T-helper 2 cell (primary cell): ENCODE results near the gene TBC1D7.

Experiments used
- DNase-seq, 5 experiments: peaks; one replicate each; pipeline versions ENCODE4 v3.0.0 to v3.0.0-alpha.2; 2012 to 2022

TBC1D7 gene

GRCh38 chr6:13267142-13267651 lies 61.1 kb downstream of the TBC1D7 start:
- no peak for DNase-seq

DNA sequence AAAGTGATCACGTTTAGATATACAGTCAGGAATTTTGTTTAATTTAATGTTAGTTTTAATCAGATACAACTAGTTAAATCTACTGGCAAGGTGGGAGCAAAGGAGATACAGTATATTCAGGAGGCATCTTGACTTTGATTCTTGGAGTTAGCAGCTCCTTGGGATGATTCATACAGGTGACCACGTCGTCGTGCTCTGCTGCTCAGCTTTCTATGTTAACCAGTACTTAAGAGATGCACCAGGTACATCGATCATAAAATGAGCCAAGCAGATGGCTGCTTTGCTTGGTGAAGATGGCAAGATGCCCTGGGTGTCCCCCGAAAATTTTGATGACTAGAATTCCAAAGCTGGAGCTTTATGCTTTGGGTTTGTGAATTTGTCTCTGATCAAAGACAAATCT lies 64.7 kb downstream of the TBC1D7 start:
- no peak for DNase-seq

DNA sequence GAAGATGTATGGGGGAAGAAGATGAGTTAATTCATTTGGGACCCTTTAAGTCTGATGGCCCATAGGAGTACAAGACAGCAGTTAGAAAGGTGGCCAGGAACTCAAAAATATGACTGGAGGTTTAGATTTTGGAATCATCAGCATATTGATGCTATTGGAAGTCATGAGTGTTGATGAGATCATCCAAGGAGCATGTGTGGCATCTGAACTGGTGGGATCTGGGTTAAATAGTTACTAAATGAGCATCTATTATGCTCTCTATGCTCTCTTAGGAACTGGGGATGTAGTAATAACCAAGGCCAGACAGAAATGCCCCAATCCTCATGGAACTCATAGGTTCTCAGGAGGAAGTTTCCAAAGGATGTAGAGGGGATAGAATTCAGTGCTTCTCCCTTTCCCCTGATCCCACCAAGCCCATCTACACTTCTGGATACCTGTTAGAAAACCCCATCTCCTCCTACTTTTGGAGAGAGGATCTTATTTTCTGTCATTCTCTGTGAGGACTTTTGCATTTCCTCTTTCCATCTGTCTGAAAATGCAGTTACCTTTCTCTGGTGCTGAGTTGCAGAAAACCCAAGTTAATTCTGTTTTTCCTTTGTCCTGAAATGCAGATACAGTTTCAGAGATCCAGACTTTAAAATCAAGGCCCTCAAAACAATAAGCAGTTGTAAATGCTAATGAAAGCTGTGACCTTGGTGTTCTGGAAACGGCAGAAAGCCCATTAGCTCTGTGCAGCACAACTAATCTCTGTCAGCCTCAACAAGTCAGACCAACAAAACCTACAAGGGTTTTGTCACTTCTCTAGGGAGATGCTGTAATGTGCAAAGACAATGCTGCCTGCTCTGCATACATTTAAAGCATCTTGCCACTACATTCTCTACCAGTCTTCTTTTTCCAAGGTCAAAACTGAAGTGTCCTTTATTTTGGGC lies 65.8 kb downstream of the TBC1D7 start:
- DNase-seq, result no peak

DNA sequence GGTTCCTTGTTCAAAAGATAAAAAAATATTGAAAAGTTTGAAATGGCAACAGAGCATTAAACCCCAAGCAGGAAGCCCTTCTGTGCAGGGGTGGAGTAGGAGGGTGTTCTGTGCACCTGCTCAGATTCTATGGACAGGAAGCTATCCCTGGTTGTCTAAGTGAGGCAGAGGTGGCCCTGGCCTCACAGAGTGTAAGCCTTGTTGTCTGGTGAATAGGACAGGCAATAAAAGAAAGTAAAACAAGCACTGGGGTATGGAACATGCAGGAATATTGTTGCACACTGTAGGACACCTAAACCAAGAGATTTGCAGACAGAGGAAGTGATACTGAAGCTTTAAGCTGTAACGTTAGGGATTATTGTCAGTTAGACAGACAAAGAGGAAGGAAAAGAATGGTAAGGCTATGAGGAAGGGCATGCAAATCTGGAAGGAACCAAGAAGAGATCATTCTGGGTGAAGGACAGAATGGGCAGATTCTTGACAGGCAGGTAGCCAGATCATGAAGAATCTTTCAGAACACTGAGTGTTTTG lies 66.8 kb downstream of the TBC1D7 start:
- peak in 1 of 5 experiments; percentile 29 for DNase-seq

GRCh38 chr6:13260831-13261230 lies 67.5 kb downstream of the TBC1D7 start:
- DNase-seq, result no peak

DNA sequence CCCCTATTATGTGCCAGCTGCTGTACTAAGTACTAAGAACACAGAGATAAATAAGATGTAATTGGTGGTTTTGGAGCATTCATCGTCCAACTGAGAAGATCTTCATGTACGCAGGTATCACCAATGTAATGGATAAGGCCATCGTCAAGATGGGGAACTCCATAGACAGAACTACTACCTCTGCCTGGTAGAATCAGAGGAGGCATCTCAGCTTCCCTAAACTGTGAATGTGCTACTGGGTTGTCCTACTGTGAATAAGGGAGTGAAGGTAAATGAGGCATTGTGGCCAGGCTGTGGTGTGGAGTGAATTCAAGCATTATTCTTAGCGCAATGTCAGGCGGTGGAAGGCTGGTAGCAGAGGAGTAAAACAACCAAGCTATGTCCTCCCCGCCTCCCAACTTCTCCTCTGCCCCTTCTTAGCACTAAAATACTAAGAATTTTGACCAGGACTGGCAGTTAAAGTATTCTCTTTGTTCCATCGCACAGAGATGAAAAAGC lies 68.2 kb downstream of the TBC1D7 start:
- no peak for DNase-seq

DNA sequence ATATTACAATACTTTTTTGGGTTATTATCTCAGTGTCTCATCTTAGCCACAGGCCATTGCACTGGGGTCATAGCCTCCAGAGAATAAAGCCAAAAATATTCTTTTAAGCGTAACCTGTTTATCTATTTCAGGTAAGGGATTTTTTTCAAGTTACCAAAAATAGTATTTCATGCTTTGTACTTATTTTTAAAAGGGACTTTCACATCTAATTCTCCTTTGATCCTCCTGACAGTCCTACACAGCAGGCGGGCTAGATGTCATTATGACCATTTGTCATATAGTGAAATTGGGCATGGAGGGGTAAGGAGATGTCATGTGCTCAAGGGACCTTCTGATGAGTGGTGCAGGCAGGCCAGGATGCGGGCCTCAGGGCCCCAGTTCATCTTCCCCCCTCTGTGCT lies 68.9 kb downstream of the TBC1D7 start:
- DNase-seq, result no peak

GRCh38 chr6:13256266-13257001 lies 71.9 kb downstream of the TBC1D7 start:
- no peak for DNase-seq
